ENCODE data around the gene FOXJ3.

- no peak for TF ChIP-seq CTCF (IDR thresholded peaks at IDR 0.05)
- TF ChIP-seq POLR2AphosphoS5 (IDR thresholded peaks at IDR 0.05), result no peak
- no peak for TF ChIP-seq POLR2A (IDR thresholded peaks at IDR 0.05; ENCODE audit: low read depth)
Measured at GRCh38 chr1:42135426-42135825, 199.6 kb downstream of the FOXJ3 start.

All from esophagus muscularis mucosa (tissue), 3 donors.